GM21360 (cell line): ENCODE measurements around the gene ST6GALNAC5.

Experiments used
- ATAC-seq: cut with Tn5 transposase; IDR thresholded peaks from one replicate; pipeline ENCODE4 v1.9.1; 2021; ENCODE audit warnings: mild to moderate bottlenecking, moderate library complexity; ENCODE audit not compliant: unreplicated experiment

ST6GALNAC5 gene

DNA sequence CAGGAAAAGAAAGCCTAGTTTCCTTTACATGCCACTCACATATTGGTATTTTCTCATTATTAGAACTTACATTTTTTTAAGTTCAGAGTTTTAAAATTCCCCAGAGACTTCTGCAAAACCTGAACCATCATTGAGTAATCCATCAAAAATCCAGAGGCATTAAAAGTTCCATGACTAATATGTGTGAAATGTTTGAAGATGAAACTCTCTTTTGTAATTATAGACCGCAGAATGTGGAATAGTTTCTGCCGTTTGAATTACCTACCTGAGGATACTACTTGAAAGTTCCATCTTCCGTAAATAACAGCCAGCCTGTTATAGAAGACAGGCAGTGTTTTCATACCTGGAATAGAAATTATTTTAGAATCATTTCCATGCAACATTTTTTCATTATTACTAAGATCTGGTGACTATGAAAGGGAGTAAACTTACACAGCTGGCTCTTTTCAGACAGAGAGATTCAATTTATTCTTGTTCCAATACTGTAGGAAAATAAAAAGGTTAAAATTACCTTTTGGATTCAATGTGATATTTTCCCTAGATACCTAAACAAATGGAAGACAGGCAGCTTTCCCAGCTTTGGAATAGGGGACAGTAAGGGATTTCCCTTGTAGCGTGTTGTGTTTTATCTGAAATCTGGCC is 131.4 kb downstream of the ST6GALNAC5 start:
- ATAC-seq, result no peak

DNA sequence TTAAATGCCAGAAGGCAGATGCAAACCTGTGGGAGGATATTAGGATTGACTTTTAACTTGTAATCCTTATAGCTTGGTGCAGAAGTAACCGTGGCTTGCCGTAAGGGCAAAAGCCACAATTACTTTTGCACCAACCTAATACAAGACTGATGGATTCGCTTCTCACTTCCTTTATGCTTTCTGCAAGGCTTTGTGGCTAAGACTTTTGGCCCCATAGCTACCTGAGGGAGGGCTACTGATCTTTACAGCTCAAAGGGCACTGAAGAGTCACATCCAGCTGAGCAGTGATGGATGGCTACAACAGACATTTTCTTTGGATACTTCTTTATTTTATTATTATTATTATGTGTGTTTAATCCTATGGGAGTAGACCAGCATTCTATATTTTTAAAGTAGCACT is 140.4 kb downstream of the ST6GALNAC5 start:
- no peak for ATAC-seq

- ATAC-seq, result no peak
These were observed 143.7 kb downstream of the ST6GALNAC5 start for GRCh38 chr1:77010937-77011336.

DNA sequence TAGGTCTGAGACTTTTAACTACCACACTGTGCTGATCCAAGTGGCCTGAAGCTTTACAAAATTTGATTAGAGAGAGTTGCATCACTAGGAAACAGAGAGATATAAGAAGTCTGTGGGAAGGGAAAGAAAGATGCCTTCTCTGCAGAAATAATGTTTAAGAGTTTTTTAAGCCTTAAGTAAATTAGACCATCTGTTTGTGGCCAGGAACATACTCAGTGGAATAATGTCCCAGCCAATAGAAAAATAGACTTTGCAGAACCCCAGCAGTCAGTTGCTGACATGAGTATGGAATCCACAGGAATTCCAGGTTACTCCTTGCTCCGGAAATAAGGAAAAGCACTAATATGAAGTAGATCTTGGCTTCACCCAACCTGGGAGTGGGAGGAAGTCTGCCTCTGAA is 144.8 kb downstream of the ST6GALNAC5 start:
- ATAC-seq, result no peak

DNA sequence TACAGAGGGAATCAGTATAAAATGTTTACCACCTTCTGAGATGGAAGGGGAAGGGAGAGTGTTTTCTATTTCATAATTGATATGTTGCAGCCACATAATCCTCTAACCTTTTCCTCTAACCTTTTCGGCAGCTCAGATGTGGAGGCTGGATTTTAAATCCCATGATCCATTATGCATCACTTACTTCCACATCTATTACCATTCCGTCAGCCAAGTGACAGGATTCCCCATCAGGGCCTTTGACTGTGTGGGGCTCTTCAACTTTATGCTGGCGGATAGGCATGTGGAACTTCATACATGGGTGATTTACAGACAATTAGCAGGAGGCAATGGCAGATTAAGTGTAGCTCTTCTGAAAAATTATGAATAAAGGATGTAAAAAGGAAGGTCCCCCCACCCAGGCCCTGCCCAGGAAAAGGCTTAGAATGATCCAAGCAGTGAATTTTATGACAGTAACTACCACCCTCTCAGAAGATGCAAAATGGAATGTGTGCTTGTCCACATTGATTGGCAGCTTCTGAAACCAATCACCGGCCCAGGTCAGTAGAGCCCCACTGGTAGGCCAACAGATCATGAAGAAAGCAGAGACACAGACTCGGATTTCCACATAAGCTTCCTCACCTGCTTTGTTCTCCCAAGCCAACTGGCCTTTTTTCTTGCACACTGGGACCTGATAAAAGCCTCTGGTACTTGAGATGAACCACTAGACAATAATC is 147.0 kb downstream of the ST6GALNAC5 start:
- no peak for ATAC-seq

- no peak for ATAC-seq
These were observed 148.6 kb downstream of the ST6GALNAC5 start for GRCh38 chr1:77015748-77016341.

GRCh38 chr1:77016386-77016985 is 149.2 kb downstream of the ST6GALNAC5 start:
- no peak for ATAC-seq

DNA sequence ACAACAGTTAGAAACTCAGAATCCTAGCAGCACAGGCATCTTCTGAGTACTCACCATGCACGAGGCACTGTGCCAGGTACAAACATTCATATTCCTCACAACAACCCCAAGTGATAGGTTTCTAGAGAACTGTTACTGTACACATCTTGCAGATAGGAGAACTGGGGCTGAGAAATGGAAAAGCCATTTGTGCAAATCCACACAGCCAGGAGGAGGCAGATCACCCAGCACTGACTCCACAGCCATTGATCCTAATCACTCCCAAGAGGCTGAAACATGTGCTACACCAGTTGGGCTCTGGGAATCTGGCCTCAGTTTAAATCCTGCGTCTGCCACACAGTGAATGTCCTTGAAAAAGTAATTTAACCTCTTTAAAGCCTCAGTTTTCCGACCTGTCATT is 151.0 kb downstream of the ST6GALNAC5 start:
- no peak for ATAC-seq

- no peak for ATAC-seq
These were observed 151.5 kb downstream of the ST6GALNAC5 start for GRCh38 chr1:77018761-77019160.

DNA sequence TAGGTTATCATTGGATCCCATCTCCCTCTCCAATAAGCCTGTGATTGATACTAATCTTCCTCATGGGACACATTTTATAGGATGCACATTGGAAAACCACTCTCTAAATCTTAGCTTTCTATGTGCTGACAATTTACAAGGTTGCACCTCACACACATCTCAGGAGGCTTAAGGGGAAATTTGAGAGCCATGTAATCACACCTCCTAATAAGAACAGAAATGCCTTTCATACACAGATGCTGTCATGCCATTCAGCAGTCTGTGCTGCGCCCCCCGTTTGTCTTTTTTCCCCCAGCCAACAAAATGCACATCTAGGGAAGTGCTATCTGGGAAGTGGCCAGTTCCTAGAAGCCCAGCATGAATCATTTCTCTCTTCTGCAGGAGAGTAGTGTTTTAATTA is 154.5 kb downstream of the ST6GALNAC5 start:
- ATAC-seq, result no peak

GRCh38 chr1:77024500-77024899 is 157.2 kb downstream of the ST6GALNAC5 start:
- no peak for ATAC-seq

GRCh38 chr1:77025599-77025998 is 158.3 kb downstream of the ST6GALNAC5 start:
- no peak for ATAC-seq

- no peak for ATAC-seq
These were observed 158.9 kb downstream of the ST6GALNAC5 start for GRCh38 chr1:77026135-77026534.

GRCh38 chr1:77026640-77027039 is 159.4 kb downstream of the ST6GALNAC5 start:
- no peak for ATAC-seq

DNA sequence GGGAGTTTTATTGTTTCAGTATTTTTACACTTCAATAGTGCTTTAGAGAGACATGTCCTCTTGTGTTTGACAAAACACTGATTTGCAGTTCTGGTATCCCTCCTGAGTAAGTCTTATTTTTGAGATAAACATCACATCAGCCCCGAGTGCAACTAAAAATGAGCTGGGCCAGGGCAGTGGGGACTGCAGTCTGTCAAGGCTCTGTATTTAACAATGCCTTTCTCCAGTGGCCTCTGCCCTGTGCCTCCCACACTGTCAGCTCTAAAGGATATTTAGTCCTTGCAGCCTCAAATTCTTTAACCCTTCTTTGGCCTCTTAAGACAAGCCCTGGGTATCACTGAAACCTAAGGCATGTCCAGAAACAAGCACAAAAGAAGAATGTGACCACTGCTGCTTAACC is 160.6 kb downstream of the ST6GALNAC5 start:
- no peak for ATAC-seq

GRCh38 chr1:77030401-77031105 is 163.3 kb downstream of the ST6GALNAC5 start:
- ATAC-seq, result no peak

- ATAC-seq, result no peak
These were observed 163.9 kb downstream of the ST6GALNAC5 start for GRCh38 chr1:77031106-77031662.

GRCh38 chr1:77036560-77036959 is 169.3 kb downstream of the ST6GALNAC5 start:
- no peak for ATAC-seq

GRCh38 chr1:77037038-77037437 is 169.8 kb downstream of the ST6GALNAC5 start:
- no peak for ATAC-seq

GRCh38 chr1:77038000-77038399 is 170.7 kb downstream of the ST6GALNAC5 start:
- no peak for ATAC-seq

DNA sequence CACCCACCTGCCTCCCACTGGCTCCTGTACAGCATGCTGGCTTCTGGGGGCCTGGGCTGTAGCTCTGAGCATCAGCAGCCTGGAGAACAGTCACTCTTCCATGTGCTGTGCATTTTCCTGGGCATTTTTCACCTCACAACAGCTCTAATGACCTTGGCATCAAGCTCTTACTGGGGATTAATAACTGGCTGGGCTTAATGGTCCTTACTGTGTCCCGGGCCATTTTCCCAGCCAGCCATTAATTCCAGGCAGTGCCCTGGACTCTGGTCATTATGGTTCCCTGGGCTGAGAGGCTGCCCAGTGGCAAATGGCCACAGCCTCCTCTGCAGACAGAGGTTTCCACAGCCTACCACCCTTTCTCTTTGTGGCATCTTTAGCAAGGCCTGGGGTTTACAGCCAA is 171.8 kb downstream of the ST6GALNAC5 start:
- no peak for ATAC-seq
